HG02763 (cell line): ENCODE results near the gene NMD3.
"Not testable (repeated sequence)": the region's sequence is repeated elsewhere in the genome, so short reads cannot be mapped to it uniquely, and the experiment has no call there.

ENCODE experiments used
- ATAC-seq: cut with Tn5 transposase; IDR thresholded peaks from one replicate; pipeline ENCODE4 v1.9.1; 2021; ENCODE audit warnings: mild to moderate bottlenecking, moderate library complexity; ENCODE audit not compliant: unreplicated experiment

NMD3 gene

GRCh38 chr3:161220850-161221753, at the start of gene NMD3:
Gene NMD3, plus strand, starts transcription at chr3:161221311. Its CDS starts 703 bp downstream, at chr3:161222014.
- ATAC-seq, result peak; percentile 99

GRCh38 chr3:161171639-161172552, 49.2 kb upstream of the NMD3 start:
- no peak for ATAC-seq

GRCh38 chr3:161175506-161175905, 45.6 kb upstream of the NMD3 start:
- ATAC-seq, result no peak

- ATAC-seq, result no peak
These were observed 43.1 kb upstream of the NMD3 start for GRCh38 chr3:161177991-161178390.

- ATAC-seq, result not testable (repeated sequence)
These were observed 39.7 kb upstream of the NMD3 start for GRCh38 chr3:161181371-161181770.

- no peak for ATAC-seq
These were observed 34.1 kb upstream of the NMD3 start for GRCh38 chr3:161187046-161187445.

- ATAC-seq, result no peak
These were observed 23.0 kb upstream of the NMD3 start for GRCh38 chr3:161197855-161198850.

- ATAC-seq, result no peak
These were observed 21.2 kb upstream of the NMD3 start for GRCh38 chr3:161199926-161200325.

GRCh38 chr3:161203485-161204098, 17.5 kb upstream of the NMD3 start:
- peak; percentile 84 for ATAC-seq

- no peak for ATAC-seq
These were observed 12.2 kb upstream of the NMD3 start for GRCh38 chr3:161208931-161209330.

- ATAC-seq, result no peak
These were observed 8.8 kb upstream of the NMD3 start for GRCh38 chr3:161212171-161212771.

GRCh38 chr3:161212906-161213305, 8.2 kb upstream of the NMD3 start:
- ATAC-seq, result no peak

GRCh38 chr3:161213644-161214043, 7.5 kb upstream of the NMD3 start:
- ATAC-seq, result no peak

- no peak for ATAC-seq
These were observed 5.9 kb upstream of the NMD3 start for GRCh38 chr3:161215185-161215584.

- ATAC-seq, result no peak
These were observed 3.6 kb upstream of the NMD3 start for GRCh38 chr3:161217496-161217895.

GRCh38 chr3:161219495-161219894, 1.6 kb upstream of the NMD3 start:
- no peak for ATAC-seq

GRCh38 chr3:161221806-161222600, 892 bp downstream of the NMD3 start:
- no peak for ATAC-seq

GRCh38 chr3:161222662-161223061, 1.6 kb downstream of the NMD3 start:
- ATAC-seq, result no peak

- ATAC-seq, result no peak
These were observed 3.7 kb downstream of the NMD3 start for GRCh38 chr3:161224786-161225185.
